Stimulated activated naive CD4-positive, alpha-beta T cell (primary cell): ENCODE results near the gene NR2C2.
"Not testable (repeated sequence)": the region's sequence is repeated elsewhere in the genome, so short reads cannot be mapped to it uniquely, and the experiment has no call there.

Source experiments
- DNase-seq, 6 experiments: peaks; one replicate each; lab custom pipeline; 2025; lab: John Stamatoyannopoulos, UW

NR2C2 gene

GRCh38 chr3:14947100-14947885 is at the start of gene NR2C2:
Gene NR2C2, plus strand, starts transcription at chr3:14947583. Its CDS starts 56,332 bp downstream, at chr3:15003915.
- DNase-seq: peak; percentile 81 to 89 (median 86)

DNA sequence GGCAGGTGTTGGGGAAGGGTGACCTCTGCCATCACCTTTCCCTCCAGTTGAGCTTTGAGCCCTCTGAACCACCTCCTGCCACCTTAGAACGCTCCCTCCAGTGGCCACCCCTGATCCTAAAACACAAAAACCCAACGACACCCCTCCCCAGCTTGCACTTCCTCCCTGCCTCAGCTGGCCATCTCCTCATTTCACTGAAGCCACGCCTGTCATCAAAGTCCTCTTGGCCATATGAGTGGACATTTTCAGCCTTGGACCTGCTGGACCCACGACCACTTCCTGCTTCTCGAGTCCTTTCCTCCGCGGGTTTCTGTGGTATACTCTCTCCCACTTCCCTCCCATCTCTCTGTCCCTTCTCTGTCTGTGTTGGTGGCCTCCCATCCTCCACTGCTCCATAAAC is 48.5 kb upstream of the NR2C2 start:
- no peak for DNase-seq

- DNase-seq: no peak
Observed at GRCh38 chr3:14899993-14900618, 47.3 kb upstream of the NR2C2 start.

GRCh38 chr3:14900881-14901873 is 46.2 kb upstream of the NR2C2 start:
- DNase-seq: no peak

- no peak for DNase-seq
Observed at GRCh38 chr3:14902719-14903118, 44.7 kb upstream of the NR2C2 start.

DNA sequence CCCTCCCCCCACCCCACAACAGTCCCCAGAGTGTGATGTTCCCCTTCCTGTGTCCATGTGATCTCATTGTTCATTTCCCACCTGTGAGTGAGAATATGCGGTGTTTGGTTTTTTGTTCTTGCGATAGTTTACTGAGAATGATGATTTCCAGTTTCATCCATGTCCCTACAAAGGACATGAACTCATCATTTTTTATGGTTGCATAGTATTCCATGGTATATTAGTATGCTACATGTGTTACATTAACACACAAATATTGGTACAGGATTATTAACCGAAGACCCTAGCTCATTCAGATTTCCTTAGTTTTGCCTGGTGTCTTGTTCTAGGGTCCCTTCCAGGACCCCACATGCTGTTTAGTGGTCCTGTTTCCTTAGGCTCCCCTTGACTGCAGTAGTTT is 43.9 kb upstream of the NR2C2 start:
- not testable (repeated sequence) for DNase-seq

GRCh38 chr3:14905055-14905657 is 42.2 kb upstream of the NR2C2 start:
- no peak for DNase-seq

DNA sequence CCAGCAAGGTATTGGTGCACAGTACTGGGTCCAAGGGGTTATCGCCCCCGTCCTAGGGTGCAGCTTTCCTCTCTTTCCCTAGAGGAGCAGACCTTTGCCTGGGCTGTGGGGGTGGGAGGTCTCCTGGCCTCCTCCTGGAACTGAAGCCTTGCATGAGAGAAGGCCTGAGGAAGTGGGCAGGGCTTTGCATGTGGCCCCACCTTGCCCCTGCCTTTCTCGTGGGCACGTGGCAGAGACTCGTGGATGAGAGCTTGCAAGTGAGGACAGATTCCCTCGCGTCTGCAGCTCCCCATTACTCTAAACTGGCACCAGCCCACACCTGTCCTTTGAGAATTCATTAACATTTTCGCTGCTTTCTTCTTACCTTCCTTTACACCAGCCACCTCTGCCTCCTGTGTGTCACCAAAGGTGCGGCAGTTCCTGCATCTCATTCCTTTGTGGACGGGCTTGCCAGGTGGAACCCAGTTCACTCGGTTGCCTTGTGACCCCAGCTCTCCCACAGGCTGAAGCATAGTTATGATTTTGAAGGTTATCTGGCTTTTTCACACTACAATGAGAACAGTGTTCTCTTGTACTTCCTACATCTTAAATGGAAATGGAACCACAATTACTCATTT is 40.9 kb upstream of the NR2C2 start:
- DNase-seq: no peak

DNA sequence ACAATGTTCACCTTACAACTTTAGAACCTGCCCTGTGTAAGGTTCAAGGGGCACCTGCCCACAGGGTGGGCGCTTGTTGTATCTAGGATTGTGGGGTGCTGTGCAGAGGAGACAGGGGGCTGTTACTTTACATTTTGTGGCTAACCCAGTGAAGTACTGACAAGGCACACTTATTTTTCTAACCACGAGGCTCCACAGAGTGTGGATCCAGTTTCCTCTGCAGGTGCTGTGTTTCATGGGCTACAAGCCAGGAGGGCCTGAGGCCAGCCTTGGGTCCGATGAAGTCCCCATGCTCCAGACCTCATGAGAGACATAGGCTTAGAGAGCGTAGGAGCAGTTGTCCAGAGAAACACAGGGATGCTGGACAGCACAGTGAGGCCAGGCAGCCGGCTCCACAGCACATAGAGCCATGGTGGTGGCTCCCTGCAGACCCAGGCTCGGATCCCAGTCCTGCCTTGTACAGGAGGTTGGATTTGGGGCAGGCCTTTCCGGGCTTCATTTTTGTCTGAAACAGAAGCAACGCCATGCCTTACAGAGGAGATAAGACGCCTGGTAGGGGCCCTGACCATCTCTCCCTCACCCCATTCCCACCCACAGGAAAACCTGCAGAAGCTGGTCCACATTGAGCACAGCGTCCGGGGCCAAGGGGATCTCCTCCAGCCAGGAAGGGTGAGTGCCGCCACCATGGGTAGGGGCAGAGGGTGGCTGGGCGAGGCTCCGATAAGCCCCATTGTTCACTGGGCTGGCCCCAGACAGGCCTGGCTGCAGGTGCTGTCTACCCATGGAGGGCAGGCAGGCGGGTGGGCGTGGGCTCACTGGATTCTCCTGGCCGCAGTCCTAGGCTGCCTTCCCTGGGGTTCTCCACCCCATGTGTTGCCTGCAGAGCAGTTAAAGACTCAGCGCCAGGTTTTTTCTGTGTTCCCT is 40.1 kb upstream of the NR2C2 start:
- DNase-seq: no peak

- no peak for DNase-seq
Observed at GRCh38 chr3:14909250-14909649, 38.1 kb upstream of the NR2C2 start.

DNA sequence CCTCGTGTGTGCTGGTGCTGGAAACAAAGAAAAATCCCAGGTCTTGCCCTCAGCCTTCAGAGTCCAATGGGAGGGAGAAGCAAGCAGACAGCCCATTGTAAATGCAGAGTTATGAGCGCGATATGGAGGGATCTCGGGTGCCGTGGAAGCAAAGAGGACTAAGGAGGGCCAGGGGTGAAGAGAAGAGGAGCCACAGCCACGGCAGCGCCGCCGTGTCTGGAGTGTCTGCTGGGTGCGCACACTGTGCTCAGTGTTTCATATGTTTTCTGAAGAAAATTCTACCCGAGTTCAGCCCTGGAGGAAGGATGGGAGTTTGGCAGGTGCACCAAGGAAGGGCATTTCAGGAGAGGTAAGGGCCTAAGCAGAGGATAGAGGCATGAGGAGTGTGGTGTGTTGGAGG is 35.7 kb upstream of the NR2C2 start:
- DNase-seq: no peak

- DNase-seq: no peak
Observed at GRCh38 chr3:14913071-14913925, 34.1 kb upstream of the NR2C2 start.

GRCh38 chr3:14913926-14914778 is 33.2 kb upstream of the NR2C2 start:
- no peak for DNase-seq

DNA sequence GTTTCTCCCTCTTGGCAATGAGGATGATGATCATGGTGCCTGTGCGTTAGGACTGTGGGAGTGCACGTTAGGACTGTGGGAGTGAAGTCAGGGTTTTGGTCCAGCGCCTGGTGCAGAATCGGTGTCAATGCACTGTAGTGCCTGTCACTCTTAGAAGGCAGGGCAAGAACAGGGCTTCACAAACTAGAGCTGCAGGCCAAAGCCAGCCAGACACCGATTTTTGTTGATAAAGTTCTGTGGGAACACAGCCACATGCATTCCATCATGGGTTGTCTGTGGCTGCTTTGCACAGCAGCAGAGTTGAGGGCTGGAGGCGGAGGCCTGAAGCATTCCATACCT is 32.6 kb upstream of the NR2C2 start:
- no peak for DNase-seq

- peak in 4 of 6 experiments; percentile 9 to 34 (median 18) for DNase-seq
Observed at GRCh38 chr3:14915636-14916222, 31.7 kb upstream of the NR2C2 start.

- no peak for DNase-seq
Observed at GRCh38 chr3:14918356-14918860, 29.0 kb upstream of the NR2C2 start.

DNA sequence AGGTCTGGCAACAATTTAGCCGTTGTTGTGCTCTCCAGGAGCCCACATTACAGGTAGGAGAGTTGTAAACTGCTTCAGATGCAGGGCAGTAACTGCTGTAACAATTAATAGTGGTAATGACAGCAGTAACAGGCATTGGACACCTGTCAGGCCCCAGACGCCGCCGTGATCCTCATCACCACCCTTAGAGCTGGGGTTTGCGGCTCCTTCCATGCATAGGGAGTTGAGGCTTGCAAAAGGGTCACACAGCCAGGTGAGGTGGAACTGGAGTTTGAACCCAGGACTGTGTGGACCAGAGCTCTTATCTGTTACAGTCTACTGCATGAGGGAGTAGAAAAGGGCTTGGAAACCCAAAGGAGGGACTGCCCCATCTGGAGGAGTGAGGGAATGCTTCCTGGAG is 26.8 kb upstream of the NR2C2 start:
- DNase-seq: no peak

- peak; percentile 49 to 85 (median 74) for DNase-seq
Observed at GRCh38 chr3:14921034-14921616, 26.3 kb upstream of the NR2C2 start.
